Neural cell (in vitro differentiated cells): Measurements from ENCODE around the gene TMEM106B. TPM values are rescaled to one million over a fixed set of nuclear protein-coding genes. Genes with fewer than 3 reads are reported as not detected.

Experiments
- H2AFZ ChIP-seq: fragments of 200-600, 300-800 bp; sonication (generic), shearing (Covaris generic); 2 replicates; pipeline ENCODE4 v1.6.0; 2014; ENCODE audit warnings: low read depth, mild to moderate bottlenecking, antibody characterized with exemption, low read length, moderate library complexity
- H3F3A ChIP-seq: fragments of 200-600 bp; shearing (Covaris generic); 2 replicates; pipeline ENCODE4 v1.6.1; 2016; ENCODE audit warnings: mild to moderate bottlenecking, moderate library complexity, mixed read lengths, antibody characterized with exemption, low read length; ENCODE audit not compliant: insufficient read depth, poor library complexity, severe bottlenecking
- H3K27ac ChIP-seq: fragments of 200-600, 300-800 bp; sonication (generic), shearing (Covaris generic); 2 replicates; pipeline ENCODE4 v1.5.1; 2014; ENCODE audit warnings: mild to moderate bottlenecking, low read length, moderate library complexity
- H3K27me3 ChIP-seq: fragments of 300-800, 200-600 bp; sonication (generic), shearing (Covaris generic); 2 replicates; pipeline ENCODE4 v1.6.0; 2014; ENCODE audit warnings: mild to moderate bottlenecking, low read depth, low read length, moderate library complexity; ENCODE audit not compliant: insufficient read depth
- H3K36me3 ChIP-seq: fragments of 300-800, 200-600 bp; sonication (generic), shearing (Covaris generic); 2 replicates; pipeline ENCODE4 v1.5.1; 2014; ENCODE audit warnings: mild to moderate bottlenecking, antibody characterized with exemption, low read length, moderate library complexity; ENCODE audit not compliant: insufficient read depth
- H3K4me2 ChIP-seq: fragments of 300-800, 200-600 bp; sonication (generic), shearing (Covaris generic); 2 replicates; pipeline ENCODE4 v1.6.0; 2014; ENCODE audit warnings: mild to moderate bottlenecking, low read length
- H3K4me3 ChIP-seq: fragments of 300-800, 200-600 bp; sonication (generic), shearing (Covaris generic); 2 replicates; pipeline ENCODE4 v1.5.1; 2014; ENCODE audit warnings: mild to moderate bottlenecking, low read length, moderate library complexity
- H3K79me2 ChIP-seq: fragments of 200-600 bp; shearing (Covaris generic); replicated peaks from 2 replicates; pipeline ENCODE4 v1.6.0; 2014; ENCODE audit warnings: mild to moderate bottlenecking, low read length, moderate library complexity; ENCODE audit not compliant: insufficient read depth
- H3K9ac ChIP-seq: fragments of 300-800, 200-600 bp; sonication (generic), shearing (Covaris generic); 2 replicates; pipeline ENCODE4 v1.6.1; 2016; ENCODE audit warnings: mild to moderate bottlenecking, low read length, mixed read lengths
- H3K9me2 ChIP-seq: fragments of 200-600 bp; shearing (Covaris generic); 2 replicates; pipeline ENCODE4 v1.6.1; 2016; ENCODE audit warnings: mild to moderate bottlenecking, low read length, mixed read lengths; ENCODE audit not compliant: insufficient read depth
- H3K9me3 ChIP-seq: fragments of 200-600, 300-800 bp; sonication (generic), shearing (Covaris generic); 2 replicates; pipeline ENCODE4 v1.6.1; 2016; ENCODE audit warnings: mild to moderate bottlenecking, mixed run types, low read length, moderate library complexity, mixed read lengths
- H4K20me1 ChIP-seq: fragments of 200-600 bp; shearing (Covaris generic); 2 replicates; pipeline ENCODE4 v1.6.1; 2016; ENCODE audit warnings: mild to moderate bottlenecking, mixed run types; ENCODE audit not compliant: insufficient read depth
- EP300 ChIP-seq: fragments of 450-650 bp; conservative IDR thresholded peaks from 2 replicates; pipeline ENCODE4 v1.6.1; 2014; ENCODE audit warnings: antibody characterized with exemption, mild to moderate bottlenecking, moderate library complexity; ENCODE audit not compliant: poor library complexity, severe bottlenecking
- EZH2 ChIP-seq: fragments of 200-600, 300-800 bp; shearing (Covaris generic), sonication (generic); IDR thresholded peaks from 2 replicates; pipeline ENCODE4 v1.6.1; 2014; ENCODE audit warnings: antibody characterized with exemption, low read length, borderline replicate concordance, mild to moderate bottlenecking; ENCODE audit not compliant: insufficient read depth, poor library complexity, severe bottlenecking
- MXI1 ChIP-seq: fragments of 450-650 bp; conservative IDR thresholded peaks from 2 replicates; pipeline ENCODE4 v1.6.1; 2014; ENCODE audit warnings: antibody characterized with exemption, mild to moderate bottlenecking; ENCODE audit not compliant: poor library complexity, severe bottlenecking
- POLR2AphosphoS5 ChIP-seq: IDR thresholded peaks from 2 replicates; pipeline ENCODE4 v1.6.1; 2012
- RAD21 ChIP-seq: fragments of 450-650 bp; conservative IDR thresholded peaks from 2 replicates; pipeline ENCODE4 v1.6.1; 2014; ENCODE audit warnings: antibody characterized with exemption, mild to moderate bottlenecking, moderate library complexity
- SMC3 ChIP-seq: fragments of 450-650 bp; conservative IDR thresholded peaks from 2 replicates; pipeline ENCODE4 v1.6.1; 2014; ENCODE audit warnings: antibody characterized with exemption, mild to moderate bottlenecking, moderate library complexity; ENCODE audit not compliant: poor library complexity
- TAF1 ChIP-seq: IDR thresholded peaks from 2 replicates; pipeline ENCODE4 v1.6.1; 2012; ENCODE audit warnings: low read depth
- polyA plus RNA-seq: library from polyadenylated mRNA; depleted of rRNA; stranded (reverse); fragments of >200 nt; gene quantifications from 2 replicates; pipeline ENCODE4 v1.2.3, GENCODE V29; 2014
- TF ChIP-seq, protein P1 (sequence below): IDR thresholded peaks from 2 replicates; pipeline ENCODE4 v1.6.1; 2012; ENCODE audit warnings: borderline replicate concordance
- TF ChIP-seq, protein P2 (sequence below): fragments of 450-650 bp; IDR thresholded peaks from 2 replicates; pipeline ENCODE4 v1.5.1; 2014; ENCODE audit warnings: antibody characterized with exemption, mild to moderate bottlenecking, moderate library complexity; ENCODE audit not compliant: poor library complexity, severe bottlenecking

Gene TMEM106B
- polyA plus RNA-seq, 1 donor from 2014 or later: 61.4 TPM

DNA sequence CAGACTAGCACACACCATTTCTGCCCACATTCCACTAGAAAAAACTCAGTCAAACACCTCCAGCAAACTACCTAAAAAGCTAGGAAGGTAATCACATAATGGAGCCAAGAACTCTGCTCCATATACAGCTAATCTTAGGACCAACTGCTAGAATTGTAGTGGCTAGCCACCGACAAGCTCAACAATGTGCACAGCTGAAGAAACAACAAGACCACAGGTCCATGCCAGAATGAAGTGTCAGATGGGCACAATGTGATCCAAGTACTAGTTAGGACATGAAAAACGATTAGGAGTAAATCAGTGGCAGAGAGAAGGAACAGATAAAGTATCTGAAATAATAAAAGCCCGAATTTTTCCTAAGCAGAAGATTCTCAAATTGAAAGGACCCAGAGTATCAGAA, 38.6 kb downstream of the TMEM106B start:
- no peaks in the 10 kb centered on the region for H3F3A ChIP-seq
- no peaks in the 10 kb centered on the region for H3K79me2 ChIP-seq
- no peaks in the 10 kb centered on the region for H3K27me3 ChIP-seq
- no peaks in the 10 kb centered on the region for H3K36me3 ChIP-seq
- peaks cover 5% of the 10 kb centered on the region for H3K9me3 ChIP-seq
- no peak overlapping the region for H2AFZ ChIP-seq
- H3K4me3 ChIP-seq: no peak overlapping the region
- TF ChIP-seq TAF1 (no peak), RAD21 (no peak), POLR2AphosphoS5 (no peak), MXI1 (no peak), EZH2 (no peak)
- TF ChIP-seq, protein P1, sequence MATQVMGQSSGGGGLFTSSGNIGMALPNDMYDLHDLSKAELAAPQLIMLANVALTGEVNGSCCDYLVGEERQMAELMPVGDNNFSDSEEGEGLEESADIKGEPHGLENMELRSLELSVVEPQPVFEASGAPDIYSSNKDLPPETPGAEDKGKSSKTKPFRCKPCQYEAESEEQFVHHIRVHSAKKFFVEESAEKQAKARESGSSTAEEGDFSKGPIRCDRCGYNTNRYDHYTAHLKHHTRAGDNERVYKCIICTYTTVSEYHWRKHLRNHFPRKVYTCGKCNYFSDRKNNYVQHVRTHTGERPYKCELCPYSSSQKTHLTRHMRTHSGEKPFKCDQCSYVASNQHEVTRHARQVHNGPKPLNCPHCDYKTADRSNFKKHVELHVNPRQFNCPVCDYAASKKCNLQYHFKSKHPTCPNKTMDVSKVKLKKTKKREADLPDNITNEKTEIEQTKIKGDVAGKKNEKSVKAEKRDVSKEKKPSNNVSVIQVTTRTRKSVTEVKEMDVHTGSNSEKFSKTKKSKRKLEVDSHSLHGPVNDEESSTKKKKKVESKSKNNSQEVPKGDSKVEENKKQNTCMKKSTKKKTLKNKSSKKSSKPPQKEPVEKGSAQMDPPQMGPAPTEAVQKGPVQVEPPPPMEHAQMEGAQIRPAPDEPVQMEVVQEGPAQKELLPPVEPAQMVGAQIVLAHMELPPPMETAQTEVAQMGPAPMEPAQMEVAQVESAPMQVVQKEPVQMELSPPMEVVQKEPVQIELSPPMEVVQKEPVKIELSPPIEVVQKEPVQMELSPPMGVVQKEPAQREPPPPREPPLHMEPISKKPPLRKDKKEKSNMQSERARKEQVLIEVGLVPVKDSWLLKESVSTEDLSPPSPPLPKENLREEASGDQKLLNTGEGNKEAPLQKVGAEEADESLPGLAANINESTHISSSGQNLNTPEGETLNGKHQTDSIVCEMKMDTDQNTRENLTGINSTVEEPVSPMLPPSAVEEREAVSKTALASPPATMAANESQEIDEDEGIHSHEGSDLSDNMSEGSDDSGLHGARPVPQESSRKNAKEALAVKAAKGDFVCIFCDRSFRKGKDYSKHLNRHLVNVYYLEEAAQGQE: no peak
- TF ChIP-seq, protein P2, sequence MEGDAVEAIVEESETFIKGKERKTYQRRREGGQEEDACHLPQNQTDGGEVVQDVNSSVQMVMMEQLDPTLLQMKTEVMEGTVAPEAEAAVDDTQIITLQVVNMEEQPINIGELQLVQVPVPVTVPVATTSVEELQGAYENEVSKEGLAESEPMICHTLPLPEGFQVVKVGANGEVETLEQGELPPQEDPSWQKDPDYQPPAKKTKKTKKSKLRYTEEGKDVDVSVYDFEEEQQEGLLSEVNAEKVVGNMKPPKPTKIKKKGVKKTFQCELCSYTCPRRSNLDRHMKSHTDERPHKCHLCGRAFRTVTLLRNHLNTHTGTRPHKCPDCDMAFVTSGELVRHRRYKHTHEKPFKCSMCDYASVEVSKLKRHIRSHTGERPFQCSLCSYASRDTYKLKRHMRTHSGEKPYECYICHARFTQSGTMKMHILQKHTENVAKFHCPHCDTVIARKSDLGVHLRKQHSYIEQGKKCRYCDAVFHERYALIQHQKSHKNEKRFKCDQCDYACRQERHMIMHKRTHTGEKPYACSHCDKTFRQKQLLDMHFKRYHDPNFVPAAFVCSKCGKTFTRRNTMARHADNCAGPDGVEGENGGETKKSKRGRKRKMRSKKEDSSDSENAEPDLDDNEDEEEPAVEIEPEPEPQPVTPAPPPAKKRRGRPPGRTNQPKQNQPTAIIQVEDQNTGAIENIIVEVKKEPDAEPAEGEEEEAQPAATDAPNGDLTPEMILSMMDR: no peak
- H3K9ac ChIP-seq: no peak overlapping the region
- H4K20me1 ChIP-seq: no peaks in the 10 kb centered on the region
- H3K4me2 ChIP-seq: no peak overlapping the region
- no peak overlapping the region for H3K27ac ChIP-seq
- H3K9me2 ChIP-seq: no peaks in the 10 kb centered on the region

DNA sequence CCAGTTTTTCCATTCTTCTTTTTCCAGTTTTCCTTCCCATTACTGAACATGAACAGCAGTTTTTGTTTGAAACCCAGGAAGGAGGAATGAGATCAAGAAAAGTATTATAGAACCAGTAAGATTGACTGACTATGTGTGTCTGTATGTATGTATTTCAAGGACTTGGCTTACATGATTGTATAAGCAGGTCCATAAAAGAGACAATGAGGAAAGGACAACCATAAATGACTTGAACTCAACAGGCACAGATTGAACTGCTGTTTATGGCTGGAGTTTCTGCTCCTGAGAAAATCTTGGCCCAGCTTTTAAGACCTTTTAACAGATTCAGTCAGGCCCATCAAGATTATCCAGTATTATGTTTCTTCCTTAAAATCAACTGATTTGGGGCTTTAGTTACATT, 39.1 kb downstream of the TMEM106B start:
- Histone ChIP-seq H3K4me2 (no peak overlapping the region), H4K20me1 (no peaks in the 10 kb centered on the region), H3K9me2 (no peaks in the 10 kb centered on the region), H3K9ac (no peak overlapping the region), H3K79me2 (no peaks in the 10 kb centered on the region), H3K4me3 (no peak overlapping the region), H2AFZ (no peak overlapping the region), H3F3A (no peaks in the 10 kb centered on the region), H3K36me3 (no peaks in the 10 kb centered on the region), H3K27ac (no peak overlapping the region), H3K27me3 (no peaks in the 10 kb centered on the region), H3K9me3 (peaks cover 5% of the 10 kb centered on the region)
- TF ChIP-seq SMC3 (no peak), RAD21 (no peak), MXI1 (no peak), TAF1 (no peak), POLR2AphosphoS5 (no peak), EP300 (no peak), EZH2 (no peak)
- TF ChIP-seq, protein P2: no peak
- TF ChIP-seq, protein P1: no peak
